CD14-positive monocyte (primary cell): Measurements from ENCODE around the gene SPATA22. TPM values are rescaled to one million over a fixed set of nuclear protein-coding genes. Genes with fewer than 3 reads are reported as not detected.

Experiments
- DNase-seq, 3 donors: peaks; one replicate each; pipeline ENCODE4 v3.0.0-alpha.2; 2011 to 2022
- H2AFZ ChIP-seq: 2 replicates; pipeline ENCODE4 v1.6.0; 2012; ENCODE audit warnings: mild to moderate bottlenecking, low read depth, low read length, inconsistent platforms; ENCODE audit not compliant: insufficient read depth, poor library complexity, severe bottlenecking
- H3K27ac ChIP-seq, 2 donors: 1 replicate in 1 of 2; 2 replicates in 1 of 2; pipeline ENCODE4 v1.5.1; 2012 to 2013; ENCODE audit warnings: low read length in 2 of 2, control low read depth in 1 of 2, inconsistent platforms in 1 of 2, low read depth in 1 of 2, mild to moderate bottlenecking in 1 of 2
- H3K27me3 ChIP-seq, 2 donors: one replicate each; pipeline versions ENCODE4 v1.6.0 to v1.6.1; 2011 to 2013; ENCODE audit warnings: low read length in 2 of 2; ENCODE audit not compliant: control insufficient read depth in 2 of 2, insufficient read depth in 2 of 2
- H3K36me3 ChIP-seq, 2 donors: replicated peaks in 1 of 2; 1 replicate in 1 of 2; 2 replicates in 1 of 2; pipeline versions ENCODE4 v1.5.1 to v1.6.1; 2012 to 2013; ENCODE audit warnings: low read length in 2 of 2, control low read depth in 1 of 2, inconsistent platforms in 1 of 2, mild to moderate bottlenecking in 1 of 2; ENCODE audit not compliant: insufficient read depth in 2 of 2, control insufficient read depth in 1 of 2
- H3K4me1 ChIP-seq, 2 donors: 1 replicate in 1 of 2; 2 replicates in 1 of 2; pipeline versions ENCODE4 v1.5.1 to v1.6.1; 2012 to 2013; ENCODE audit warnings: low read length in 2 of 2, control low read depth in 1 of 2, inconsistent platforms in 1 of 2, mild to moderate bottlenecking in 1 of 2, moderate library complexity in 1 of 2; ENCODE audit not compliant: insufficient read depth in 2 of 2, control insufficient read depth in 1 of 2
- H3K4me2 ChIP-seq: replicated peaks from 2 replicates; pipeline ENCODE3; 2012; ENCODE audit warnings: low read length, moderate library complexity, mild to moderate bottlenecking; ENCODE audit not compliant: poor library complexity, severe bottlenecking; ENCODE audit errors: extremely low read depth
- H3K4me3 ChIP-seq, 3 experiments: fragments of 200-600 bp in 1 of 3; sonication (generic) in 1 of 3; replicated peaks in 1 of 3; 1 replicate in 2 of 3; 2 replicates in 1 of 3; pipeline ENCODE4 v1.5.1; 2011 to 2013; ENCODE audit warnings: low read length in 3 of 3, mild to moderate bottlenecking in 3 of 3, control low read depth in 2 of 3, low read depth in 2 of 3, inconsistent platforms in 1 of 3, moderate library complexity in 1 of 3
- H3K79me2 ChIP-seq: 2 replicates; pipeline ENCODE4 v1.6.0; 2012; ENCODE audit warnings: mild to moderate bottlenecking, control low read depth, inconsistent platforms, low read length, moderate library complexity; ENCODE audit not compliant: insufficient read depth
- H3K9ac ChIP-seq: 2 replicates; pipeline ENCODE4 v1.6.0; 2017; ENCODE audit warnings: low read length, mild to moderate bottlenecking; ENCODE audit not compliant: insufficient read depth, poor library complexity, severe bottlenecking
- H3K9me3 ChIP-seq, 2 donors: replicated peaks in 1 of 2; 1 replicate in 1 of 2; 2 replicates in 1 of 2; pipeline versions ENCODE4 v1.5.1 to v1.6.1; 2012 to 2013; ENCODE audit warnings: low read length in 2 of 2, control low read depth in 1 of 2; ENCODE audit not compliant: control insufficient read depth in 1 of 2, insufficient read depth in 1 of 2
- H4K20me1 ChIP-seq: 2 replicates; pipeline ENCODE4 v1.6.0; 2012; ENCODE audit warnings: mild to moderate bottlenecking, low read length, control low read depth, moderate library complexity; ENCODE audit not compliant: insufficient read depth
- H3K27ac Mint-ChIP-seq, 7 donors: one replicate each; pipeline ENCODE4 v1.8.0; 2020; ENCODE audit warnings: mild to moderate bottlenecking in 7 of 7, mixed read lengths in 7 of 7, moderate library complexity in 6 of 7, inconsistent platforms in 2 of 7
- H3K27me3 Mint-ChIP-seq, 3 donors: one replicate each; pipeline ENCODE4 v1.8.0; 2021 to 2022; ENCODE audit warnings: low read depth in 3 of 3, mild to moderate bottlenecking in 3 of 3, mixed read lengths in 3 of 3, moderate library complexity in 3 of 3, inconsistent platforms in 1 of 3
- H3K36me3 Mint-ChIP-seq, 2 donors: one replicate each; pipeline ENCODE4 v1.8.0; 2020; ENCODE audit warnings: mixed read lengths in 2 of 2, inconsistent platforms in 1 of 2, mild to moderate bottlenecking in 1 of 2
- H3K4me1 Mint-ChIP-seq: one replicate; pipeline ENCODE4 v1.8.0; 2020; ENCODE audit warnings: mild to moderate bottlenecking, mixed read lengths
- H3K4me3 Mint-ChIP-seq, 2 donors: one replicate each; pipeline ENCODE4 v1.8.0; 2020; ENCODE audit warnings: mild to moderate bottlenecking in 2 of 2, mixed read lengths in 2 of 2, moderate library complexity in 1 of 2
- H3K9me3 Mint-ChIP-seq, 7 donors: one replicate each; pipeline ENCODE4 v1.8.0; 2020 to 2022; ENCODE audit warnings: mixed read lengths in 7 of 7, mild to moderate bottlenecking in 6 of 7, moderate library complexity in 6 of 7, inconsistent platforms in 2 of 7
- WGBS: methylation state at CpG from one replicate; pipeline ENCODE4 v1.1.5; 2013; ENCODE audit warnings: missing lambda C conversion rate; ENCODE audit not compliant: insufficient coverage; 5-methylcytosine and 5-hydroxymethylcytosine counted together
- intact Hi-C, 2 donors: fragments of 100-400 bp; cut with micrococcal nuclease; formaldehyde crosslinking; loops; one replicate each; pipeline versions ENCODE4 v1.15.0 to v1.15.1; 2023
- polyA plus RNA-seq, 3 donors: library from polyadenylated mRNA; depleted of rRNA in 1 of 3; unstranded in 2 of 3; stranded (reverse) in 1 of 3; fragments of 300-500 nt in 2 of 3; fragments of >200 nt in 1 of 3; fragmentation: Illumina TruSeq in 2 of 3; gene quantifications; 1 replicate in 2 of 3; 2 replicates in 1 of 3; pipeline ENCODE4 v1.2.3, GENCODE V29; 2012 to 2021
- TF ChIP-seq, protein P1 (sequence below): fragments of 200-600 bp; IDR thresholded peaks from one replicate; pipeline ENCODE4 v1.8.0; 2022; ENCODE audit warnings: antibody characterized with exemption, mild to moderate bottlenecking

Gene SPATA22
- polyA plus RNA-seq, 3 donors = 0.13 TPM; not detected in 2

DNA sequence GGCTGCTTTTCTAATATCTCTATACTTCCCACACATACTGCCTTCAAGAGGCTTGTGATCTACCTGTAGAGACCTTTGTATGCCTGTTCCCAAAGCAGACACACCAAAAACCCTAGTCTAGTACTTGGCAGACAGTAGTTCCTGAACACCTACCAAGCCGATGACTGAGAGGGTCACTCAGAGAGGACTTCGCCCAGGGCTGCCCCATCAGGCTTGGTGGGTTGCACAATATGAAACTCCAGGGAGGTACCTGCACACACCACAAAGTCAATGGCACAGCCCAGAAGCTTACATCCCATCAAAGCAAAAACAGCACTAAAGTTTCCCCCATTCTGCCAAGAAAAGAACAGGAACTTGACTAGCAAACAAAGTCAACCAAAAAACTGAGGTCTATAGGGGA, 34.4 kb upstream of the SPATA22 start:
- H3K27ac Mint-ChIP-seq = no peak overlapping the region
- H3K27ac ChIP-seq = no peak overlapping the region
- H2AFZ ChIP-seq = no peak overlapping the region
- no peaks in the 10 kb centered on the region for H3K4me1 Mint-ChIP-seq
- no peak overlapping the region for H3K4me3 ChIP-seq
- H3K4me1 ChIP-seq = no peaks in the 10 kb centered on the region
- 100% methylated on average over 2 of the region's 2 CpGs for WGBS
- H3K9me3 Mint-ChIP-seq = peaks cover 0 to 11% (median 3%) of the 10 kb centered on the region in 7 donors
- intact Hi-C loops = no loop called here
- TF ChIP-seq, protein P1, sequence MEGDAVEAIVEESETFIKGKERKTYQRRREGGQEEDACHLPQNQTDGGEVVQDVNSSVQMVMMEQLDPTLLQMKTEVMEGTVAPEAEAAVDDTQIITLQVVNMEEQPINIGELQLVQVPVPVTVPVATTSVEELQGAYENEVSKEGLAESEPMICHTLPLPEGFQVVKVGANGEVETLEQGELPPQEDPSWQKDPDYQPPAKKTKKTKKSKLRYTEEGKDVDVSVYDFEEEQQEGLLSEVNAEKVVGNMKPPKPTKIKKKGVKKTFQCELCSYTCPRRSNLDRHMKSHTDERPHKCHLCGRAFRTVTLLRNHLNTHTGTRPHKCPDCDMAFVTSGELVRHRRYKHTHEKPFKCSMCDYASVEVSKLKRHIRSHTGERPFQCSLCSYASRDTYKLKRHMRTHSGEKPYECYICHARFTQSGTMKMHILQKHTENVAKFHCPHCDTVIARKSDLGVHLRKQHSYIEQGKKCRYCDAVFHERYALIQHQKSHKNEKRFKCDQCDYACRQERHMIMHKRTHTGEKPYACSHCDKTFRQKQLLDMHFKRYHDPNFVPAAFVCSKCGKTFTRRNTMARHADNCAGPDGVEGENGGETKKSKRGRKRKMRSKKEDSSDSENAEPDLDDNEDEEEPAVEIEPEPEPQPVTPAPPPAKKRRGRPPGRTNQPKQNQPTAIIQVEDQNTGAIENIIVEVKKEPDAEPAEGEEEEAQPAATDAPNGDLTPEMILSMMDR = no peak
- no peak overlapping the region for H3K4me3 Mint-ChIP-seq
- DNase-seq = no peak
- H3K4me2 ChIP-seq = no peak overlapping the region
- H3K36me3 ChIP-seq = no peaks in the 10 kb centered on the region
- H3K9ac ChIP-seq = no peak overlapping the region
- H3K79me2 ChIP-seq = no peaks in the 10 kb centered on the region
- peaks cover 1 to 8% (median 3%) of the 10 kb centered on the region in 3 donors for H3K27me3 Mint-ChIP-seq
- no peaks in the 10 kb centered on the region for H3K27me3 ChIP-seq
- no peaks in the 10 kb centered on the region for H3K9me3 ChIP-seq
- H4K20me1 ChIP-seq = no peaks in the 10 kb centered on the region
- H3K36me3 Mint-ChIP-seq = no peaks in the 10 kb centered on the region

DNA sequence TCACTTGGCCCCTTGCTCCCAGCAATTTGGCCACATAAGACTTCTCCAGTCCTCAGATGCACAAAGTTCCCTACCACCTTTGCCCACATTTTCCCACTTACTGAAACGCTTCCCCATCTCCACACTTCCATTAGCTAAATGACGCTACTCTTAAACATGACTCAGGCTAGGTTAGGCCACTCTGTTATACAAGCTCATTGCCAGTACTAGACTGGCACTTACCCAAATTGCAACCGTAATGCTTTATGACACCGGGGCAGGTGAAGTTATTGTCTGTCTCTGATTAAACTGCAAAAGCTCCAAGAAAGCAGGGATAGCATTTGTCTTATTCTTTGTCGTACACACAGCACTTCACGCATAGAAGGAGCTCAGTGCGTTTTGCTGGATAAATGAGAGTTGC, 33.4 kb upstream of the SPATA22 start:
- H3K4me1 ChIP-seq = no peaks in the 10 kb centered on the region
- Mint-ChIP-seq H3K4me1 (no peaks in the 10 kb centered on the region), H3K4me3 (no peak overlapping the region), H3K27me3 (peaks cover 3 to 8% (median 6%) of the 10 kb centered on the region in 3 donors), H3K9me3 (peaks cover 0 to 19% (median 8%) of the 10 kb centered on the region in 7 donors), H3K36me3 (no peaks in the 10 kb centered on the region), H3K27ac (no peak overlapping the region)
- no peak overlapping the region for H3K27ac ChIP-seq
- no peak overlapping the region for H3K9ac ChIP-seq
- no peak overlapping the region for H3K4me3 ChIP-seq
- intact Hi-C loops = no loop called here
- no peak for DNase-seq
- no peaks in the 10 kb centered on the region for H4K20me1 ChIP-seq
- no peak overlapping the region for H2AFZ ChIP-seq
- 97% methylated on average over 6 of the region's 7 CpGs for WGBS
- TF ChIP-seq, protein P1 = no peak
- no peaks in the 10 kb centered on the region for H3K27me3 ChIP-seq
- H3K4me2 ChIP-seq = no peak overlapping the region
- no peaks in the 10 kb centered on the region for H3K36me3 ChIP-seq
- H3K79me2 ChIP-seq = no peaks in the 10 kb centered on the region
- H3K9me3 ChIP-seq = no peaks in the 10 kb centered on the region
